Mammary microvascular endothelial cell (primary cell): ENCODE results near the gene PARD3B. TPM values are rescaled to one million over a fixed set of nuclear protein-coding genes. Genes with fewer than 3 reads are reported as not detected.

Source experiments
- total RNA-seq: library from RNA; depleted of rRNA; stranded (reverse); fragments of >200 nt; gene quantifications from 2 replicates; pipeline ENCODE4 v1.2.3, GENCODE V29; 2015

PARD3B gene
- 3.0 and 3.1 TPM in 2 replicates for total RNA-seq

GRCh38 chr2:204544961-204545860, at the start of gene PARD3B:
TSS of gene PARD3B (plus strand) at chr2:204545475. CDS start at chr2:204546000, 525 bp downstream.

